Limb (tissue), 2 donors: ENCODE data around the gene RELL1.

ENCODE experiments used
- DNase-seq, 2 donors: peaks; one replicate each; pipeline ENCODE4 v3.0.0-alpha.2; 2016; ENCODE audit errors: extremely low spot score in 2 of 2

Gene RELL1

GRCh38 chr4:37601531-37601930 lies 84.6 kb downstream of the RELL1 start:
- no peak for DNase-seq

DNA sequence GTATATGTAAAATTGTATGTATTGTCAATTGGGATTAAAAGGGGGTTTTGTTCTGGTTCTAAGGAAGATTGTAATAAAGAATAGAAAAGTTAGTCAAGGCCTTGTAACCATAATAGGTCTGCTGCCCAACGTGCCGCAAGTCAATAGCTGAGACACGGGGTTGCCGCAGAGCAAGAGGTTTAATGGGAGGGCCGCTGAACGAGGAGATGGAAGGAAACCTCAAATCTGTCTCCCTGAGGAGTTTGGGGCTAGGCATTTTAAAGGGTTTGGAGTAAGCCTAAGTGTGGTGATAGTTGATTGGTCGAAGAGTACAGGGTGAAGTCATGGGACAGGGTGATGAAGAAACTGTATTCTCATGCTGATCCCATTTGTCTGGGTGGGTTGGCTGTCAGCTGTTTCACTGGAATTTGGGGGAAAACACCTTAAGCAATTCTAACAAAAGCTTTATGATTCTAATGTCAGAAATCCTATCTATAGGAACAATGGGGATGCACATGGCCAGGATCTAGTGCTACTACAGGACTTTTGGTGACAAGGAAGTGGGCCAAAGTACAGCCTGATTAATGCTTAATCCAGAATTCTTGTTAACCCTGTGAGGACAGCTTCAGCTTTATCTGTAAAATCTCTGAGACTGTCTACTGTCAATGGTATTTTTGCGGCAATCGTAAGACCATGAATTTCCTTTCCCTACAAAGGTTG lies 86.9 kb downstream of the RELL1 start:
- no peak for DNase-seq

GRCh38 chr4:37597034-37597433 lies 89.1 kb downstream of the RELL1 start:
- DNase-seq, result no peak

- no peak for DNase-seq
Measured at GRCh38 chr4:37595875-37596680, 90.1 kb downstream of the RELL1 start.

DNA sequence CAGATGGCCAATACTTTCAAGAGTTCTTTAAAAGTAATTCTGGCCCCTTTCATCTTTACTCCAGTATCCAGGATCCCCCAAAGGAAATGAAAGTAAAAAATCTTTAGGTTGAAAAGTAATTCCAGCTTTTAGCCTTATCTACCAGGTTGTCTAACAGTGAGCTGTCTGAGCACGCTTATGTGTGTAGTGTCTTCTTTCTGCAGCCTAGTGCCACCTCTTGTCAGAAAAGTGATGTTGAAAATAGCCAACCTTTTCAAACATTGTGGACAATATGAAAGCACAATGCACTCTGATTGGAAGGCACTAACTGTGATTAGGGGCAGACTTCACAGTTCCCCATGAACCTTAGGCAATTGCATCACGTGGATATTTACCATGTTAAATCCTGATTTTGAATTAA lies 92.1 kb downstream of the RELL1 start:
- DNase-seq, result no peak

GRCh38 chr4:37591349-37591748 lies 94.8 kb downstream of the RELL1 start:
- DNase-seq, result no peak

DNA sequence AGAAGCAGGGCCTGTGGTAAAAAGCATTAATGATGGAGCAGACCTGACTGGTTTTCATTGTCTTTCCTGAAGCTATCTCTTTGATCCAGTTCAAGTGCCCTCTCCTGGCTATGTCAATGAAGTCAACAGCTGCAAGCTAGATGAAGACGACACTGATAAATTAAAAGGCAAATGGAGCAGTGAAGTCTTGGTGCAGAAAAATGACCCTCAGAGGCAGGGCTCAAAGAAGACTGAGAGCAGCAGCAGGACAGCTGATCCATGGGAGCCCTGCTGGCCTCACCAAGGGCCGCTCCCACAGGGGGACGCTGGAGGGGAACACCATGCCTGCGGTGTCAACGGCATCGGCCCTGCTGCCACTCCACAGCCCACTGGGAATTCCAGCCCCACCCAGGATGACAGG lies 96.2 kb downstream of the RELL1 start:
- no peak for DNase-seq

DNA sequence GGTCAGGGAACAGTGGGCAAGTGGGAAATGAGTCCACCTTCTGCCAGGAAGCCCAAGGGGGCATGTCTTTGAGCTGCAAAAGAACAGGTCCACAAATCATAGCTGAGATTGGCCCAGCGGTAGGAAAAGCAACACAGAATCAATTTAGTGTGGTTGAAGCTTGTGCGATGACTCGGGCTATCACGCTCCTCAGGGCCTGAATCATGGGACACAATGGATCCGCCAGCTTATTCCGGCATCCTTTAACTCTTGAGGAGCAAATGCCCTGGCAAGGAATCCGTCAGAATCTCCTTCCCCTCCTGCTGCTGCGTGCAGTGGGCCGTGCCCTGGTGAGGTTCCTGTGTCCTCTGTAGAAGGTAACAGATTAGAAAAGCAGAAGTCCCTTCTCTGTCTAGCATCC lies 98.0 kb downstream of the RELL1 start:
- DNase-seq, result no peak

DNA sequence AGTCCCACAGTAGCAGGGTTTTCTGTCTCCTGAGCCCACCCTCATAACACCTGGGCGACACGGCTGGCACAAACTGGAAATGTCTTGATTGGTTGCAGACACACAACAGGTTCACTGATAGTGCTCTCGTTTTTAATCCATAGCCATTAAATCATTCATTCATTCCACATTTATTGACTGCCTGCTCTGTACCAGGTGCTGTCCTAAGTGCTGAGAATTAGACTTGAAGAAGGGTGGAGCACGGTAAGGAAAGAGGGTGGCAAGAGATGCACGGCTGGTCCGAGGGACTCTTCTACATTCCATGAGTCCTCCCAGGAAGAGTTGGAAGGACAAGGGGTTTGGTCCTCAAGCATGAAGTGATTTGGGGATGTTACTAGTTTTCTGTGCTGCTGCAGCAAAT lies 100.0 kb downstream of the RELL1 start:
- DNase-seq, result no peak

DNA sequence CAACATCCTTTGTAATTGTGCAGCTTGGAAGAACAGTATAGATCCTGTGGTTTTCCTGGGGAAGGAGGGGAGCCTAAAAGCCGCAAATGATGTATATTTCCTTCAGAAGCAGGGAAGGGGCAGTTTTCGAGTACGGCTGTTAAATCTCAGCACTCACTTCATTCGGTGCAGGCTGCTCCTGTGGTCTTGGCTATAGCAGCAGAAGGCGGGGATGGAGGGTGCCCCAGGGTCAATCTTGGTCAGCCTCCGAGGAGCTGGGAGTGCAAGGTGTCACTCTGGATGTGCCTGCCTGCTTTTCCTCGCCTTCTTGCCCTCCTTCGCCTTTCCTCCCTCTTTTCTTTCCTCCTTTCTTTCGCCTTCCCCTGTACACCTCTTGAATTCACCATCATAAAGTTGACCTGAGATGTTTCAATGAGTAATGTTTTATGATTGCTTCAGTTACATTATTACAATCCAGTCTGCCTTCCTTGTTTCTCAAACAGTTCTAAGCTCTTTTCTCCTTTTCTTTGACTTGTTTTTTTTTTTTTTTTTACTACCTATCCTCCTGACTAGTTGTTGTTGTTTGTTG lies 101.6 kb downstream of the RELL1 start:
- DNase-seq, result no peak

- no peak for DNase-seq
Measured at GRCh38 chr4:37584071-37584470, 102.1 kb downstream of the RELL1 start.

DNA sequence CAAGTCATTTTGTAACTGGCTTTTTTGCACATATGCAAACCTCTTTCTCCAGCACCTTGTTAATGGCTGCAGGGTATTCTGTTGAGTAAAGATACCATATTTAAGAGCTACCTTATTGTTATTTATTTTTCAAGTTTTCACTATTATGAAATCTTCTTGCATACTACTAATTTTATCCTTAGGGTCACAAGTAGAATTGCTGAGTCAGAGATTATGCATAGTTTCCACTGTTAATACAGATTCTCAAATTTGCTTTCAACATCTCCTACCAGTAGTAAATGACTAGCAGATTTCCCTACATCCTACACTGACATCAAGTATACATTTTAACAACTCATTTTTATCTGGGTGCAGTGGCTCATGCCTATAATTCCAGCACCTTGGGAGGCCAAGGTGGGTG lies 112.6 kb downstream of the RELL1 start:
- no peak for DNase-seq

DNA sequence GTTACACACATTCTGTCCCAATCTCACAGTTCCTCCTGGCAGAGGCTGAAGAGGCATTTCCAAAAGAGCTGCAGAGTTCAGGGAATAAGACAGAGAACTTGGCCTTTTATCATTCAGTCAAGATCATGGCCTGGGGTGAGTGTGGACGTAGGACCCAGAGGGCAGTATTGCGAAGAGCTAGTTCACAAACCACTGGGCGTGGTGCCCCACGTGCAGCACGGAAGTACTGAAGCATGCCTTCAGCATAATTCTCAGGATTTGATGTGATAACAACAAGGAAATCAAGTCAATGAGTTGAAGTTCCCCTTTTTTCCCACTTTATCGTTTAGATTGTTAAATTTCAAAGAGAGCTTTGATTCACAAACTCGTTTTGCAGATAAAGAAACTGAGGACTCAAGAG lies 117.7 kb downstream of the RELL1 start:
- no peak for DNase-seq

GRCh38 chr4:37567836-37568235 lies 118.3 kb downstream of the RELL1 start:
- DNase-seq, result no peak

DNA sequence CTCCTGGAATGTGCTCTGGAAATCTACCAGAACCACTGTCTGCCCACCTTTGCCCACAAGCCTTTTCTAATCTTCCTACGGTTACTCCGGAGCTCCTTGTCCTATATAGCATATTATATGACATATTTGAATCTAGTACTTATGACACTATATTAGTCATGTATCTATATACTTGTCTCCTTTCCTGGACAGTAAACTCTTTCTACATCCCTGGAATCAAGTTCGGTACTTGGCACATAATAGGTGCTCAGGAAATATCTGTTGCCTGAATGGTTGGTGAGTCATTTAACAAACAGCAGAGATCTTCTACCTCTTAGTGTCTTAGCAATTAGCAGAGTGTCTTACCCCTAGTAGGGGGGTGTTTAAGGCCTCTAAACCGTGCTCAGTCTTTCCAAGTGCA lies 123.6 kb downstream of the RELL1 start:
- DNase-seq, result no peak

- no peak for DNase-seq
Measured at GRCh38 chr4:37561803-37562207, 124.4 kb downstream of the RELL1 start.

- no peak for DNase-seq
Measured at GRCh38 chr4:37561196-37561802, 124.9 kb downstream of the RELL1 start.
